Liver (tissue), 9 donors: Measurements from ENCODE around the gene SFT2D1. TPM values are rescaled to one million over a fixed set of nuclear protein-coding genes. Genes with fewer than 3 reads are reported as not detected.

Experiments used
- DNase-seq: peaks from one replicate; pipeline ENCODE4 v3.0.0-alpha.2; 2017; ENCODE audit warnings: low spot score
- H3K27ac ChIP-seq, 2 donors: one replicate each; pipeline ENCODE4 v1.7.0; 2013; ENCODE audit warnings: inconsistent platforms in 2 of 2, low read length in 2 of 2, control low read depth in 1 of 2, low read depth in 1 of 2, mild to moderate bottlenecking in 1 of 2
- H3K27me3 ChIP-seq, 4 donors: one replicate each; pipeline versions ENCODE4 v1.6.1 to v1.7.0; 2013; ENCODE audit warnings: low read length in 3 of 4, inconsistent platforms in 1 of 4, mild to moderate bottlenecking in 1 of 4, moderate library complexity in 1 of 4; ENCODE audit not compliant: control insufficient read depth in 4 of 4, insufficient read depth in 4 of 4
- H3K36me3 ChIP-seq, 4 donors: one replicate each; pipeline versions ENCODE4 v1.6.1 to v1.7.0; 2013; ENCODE audit warnings: low read length in 3 of 4, mild to moderate bottlenecking in 3 of 4, low read depth in 1 of 4, moderate library complexity in 1 of 4; ENCODE audit not compliant: control insufficient read depth in 4 of 4, insufficient read depth in 3 of 4
- H3K4me1 ChIP-seq, 4 donors: one replicate each; pipeline versions ENCODE4 v1.6.1 to v1.7.0; 2013; ENCODE audit warnings: low read length in 3 of 4, mild to moderate bottlenecking in 3 of 4, moderate library complexity in 1 of 4; ENCODE audit not compliant: control insufficient read depth in 4 of 4, insufficient read depth in 4 of 4
- H3K4me3 ChIP-seq, 3 donors: one replicate each; pipeline versions ENCODE4 v1.6.1 to v1.7.0; 2013; ENCODE audit warnings: low read length in 3 of 3, control low read depth in 1 of 3, low read depth in 1 of 3, mild to moderate bottlenecking in 1 of 3
- H3K9ac ChIP-seq, 2 donors: one replicate each; pipeline ENCODE4 v1.7.0; 2013; ENCODE audit warnings: low read length in 2 of 2, mild to moderate bottlenecking in 2 of 2, moderate library complexity in 2 of 2, control low read depth in 1 of 2, low read depth in 1 of 2
- H3K9me3 ChIP-seq, 4 donors: one replicate each; pipeline versions ENCODE4 v1.6.1 to v1.7.0; 2013; ENCODE audit warnings: low read length in 3 of 4; ENCODE audit not compliant: control insufficient read depth in 4 of 4
- CTCF ChIP-seq: fragments of 150-350 bp; IDR thresholded peaks from 2 replicates; pipeline ENCODE4 v1.5.1; 2017; ENCODE audit warnings: improper control_type of control experiment, low read depth, low read length; ENCODE audit not compliant: missing input control
- EGR1 ChIP-seq, 2 donors: IDR thresholded peaks; 2 replicates each; pipeline ENCODE4 v1.6.1; 2016 to 2018; ENCODE audit warnings: antibody characterized with exemption in 2 of 2, low read depth in 2 of 2
- FOXA1 ChIP-seq: IDR thresholded peaks from 2 replicates; pipeline ENCODE4 v1.6.1; 2016; ENCODE audit warnings: antibody characterized with exemption
- FOXA2 ChIP-seq: IDR thresholded peaks from 2 replicates; pipeline ENCODE4 v1.6.1; 2016; ENCODE audit warnings: antibody characterized with exemption
- GABPA ChIP-seq, 2 donors: IDR thresholded peaks in 1 of 2; conservative IDR thresholded peaks in 1 of 2; 2 replicates each; pipeline ENCODE4 v1.6.1; 2016; ENCODE audit warnings: antibody characterized with exemption in 2 of 2, mild to moderate bottlenecking in 1 of 2, moderate library complexity in 1 of 2
- HNF4G ChIP-seq: IDR thresholded peaks from 2 replicates; pipeline ENCODE4 v1.6.1; 2016; ENCODE audit warnings: antibody characterized with exemption
- JUND ChIP-seq, 2 donors: IDR thresholded peaks; 2 replicates each; pipeline ENCODE4 v1.6.1; 2016; ENCODE audit warnings: antibody characterized with exemption in 2 of 2
- RAD21 ChIP-seq, 2 donors: IDR thresholded peaks; 2 replicates each; pipeline ENCODE4 v1.6.1; 2016; ENCODE audit warnings: antibody characterized with exemption in 2 of 2, mild to moderate bottlenecking in 2 of 2
- RXRA ChIP-seq, 2 donors: IDR thresholded peaks; 2 replicates each; pipeline ENCODE4 v1.6.1; 2017 to 2018; ENCODE audit warnings: antibody characterized with exemption in 2 of 2, mild to moderate bottlenecking in 1 of 2
- SP1 ChIP-seq: IDR thresholded peaks from 2 replicates; pipeline ENCODE4 v1.6.1; 2018; ENCODE audit warnings: antibody characterized with exemption, mild to moderate bottlenecking
- TAF1 ChIP-seq: conservative IDR thresholded peaks from 2 replicates; pipeline ENCODE4 v1.6.1; 2016; ENCODE audit warnings: antibody characterized with exemption, mild to moderate bottlenecking
- YY1 ChIP-seq: IDR thresholded peaks from 2 replicates; pipeline ENCODE4 v1.6.1; 2016; ENCODE audit warnings: antibody characterized with exemption, mild to moderate bottlenecking
- WGBS: extraction: QIAGEN DNeasy Blood & Tissue Kit; methylation state at CpG from one replicate; pipeline ENCODE4 v1.1.7; 2013; 5-methylcytosine and 5-hydroxymethylcytosine counted together
- polyA plus RNA-seq, 2 donors: library from polyadenylated mRNA; stranded (reverse) in 1 of 2; unstranded in 1 of 2; fragments of 200-250 nt in 1 of 2; fragments of >200 nt in 1 of 2; fragmentation: Nextera tagmentation in 1 of 2; extraction: Ambion mirVana in 1 of 2; gene quantifications; one replicate each; pipeline versions ENCODE4 v1.2.1 to v1.2.3, GENCODE V29; 2013 to 2015
- total RNA-seq, 2 donors: library from RNA; depleted of rRNA; stranded (reverse); fragments of >200 nt; gene quantifications; one replicate each; pipeline ENCODE4 v1.2.3, GENCODE V29; 2014
- TF ChIP-seq, protein P1 (sequence below): IDR thresholded peaks from 2 replicates; pipeline ENCODE4 v1.6.1; 2016; ENCODE audit warnings: antibody characterized with exemption
- TF ChIP-seq, protein P2 (sequence below): IDR thresholded peaks from 2 replicates; pipeline ENCODE4 v1.6.1; 2016; ENCODE audit warnings: antibody characterized with exemption
- TF ChIP-seq, protein P3 (sequence below): IDR thresholded peaks from 2 replicates; pipeline ENCODE4 v1.6.1; 2016; ENCODE audit warnings: antibody characterized with exemption
- TF ChIP-seq, protein P4 (sequence below): IDR thresholded peaks from 2 replicates; pipeline ENCODE4 v1.6.1; 2016; ENCODE audit warnings: antibody characterized with exemption, mild to moderate bottlenecking
- donor health status: healthy.
- donor health status: healthy.
- donor health status: healthy.
- donor health status: healthy.
- donor health status: healthy.

The SFT2D1 gene
- total and polyA plus RNA-seq, 4 donors = 9.5 to 16.6 (median 15.2) TPM

DNA sequence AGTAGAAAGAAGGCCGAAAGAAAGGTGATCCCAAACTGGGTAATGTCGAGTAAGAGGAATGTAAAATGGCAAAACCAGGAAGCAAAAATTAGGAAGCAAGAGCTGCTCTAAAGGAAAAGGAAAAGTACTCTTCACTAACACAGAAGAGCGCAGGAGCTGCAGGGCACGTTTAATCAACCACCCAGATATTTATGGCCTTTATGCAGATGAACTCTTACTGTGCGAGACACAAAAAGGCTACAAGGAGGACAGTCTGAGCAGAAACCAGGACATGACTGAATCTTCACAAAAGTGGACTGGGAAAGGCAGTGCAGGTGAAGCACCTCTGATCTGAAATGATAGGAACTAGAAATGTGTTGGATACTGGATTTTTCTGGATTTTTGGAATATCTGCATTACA lies 18.9 kb downstream of the SFT2D1 start (continued):
- TF ChIP-seq, protein P1, sequence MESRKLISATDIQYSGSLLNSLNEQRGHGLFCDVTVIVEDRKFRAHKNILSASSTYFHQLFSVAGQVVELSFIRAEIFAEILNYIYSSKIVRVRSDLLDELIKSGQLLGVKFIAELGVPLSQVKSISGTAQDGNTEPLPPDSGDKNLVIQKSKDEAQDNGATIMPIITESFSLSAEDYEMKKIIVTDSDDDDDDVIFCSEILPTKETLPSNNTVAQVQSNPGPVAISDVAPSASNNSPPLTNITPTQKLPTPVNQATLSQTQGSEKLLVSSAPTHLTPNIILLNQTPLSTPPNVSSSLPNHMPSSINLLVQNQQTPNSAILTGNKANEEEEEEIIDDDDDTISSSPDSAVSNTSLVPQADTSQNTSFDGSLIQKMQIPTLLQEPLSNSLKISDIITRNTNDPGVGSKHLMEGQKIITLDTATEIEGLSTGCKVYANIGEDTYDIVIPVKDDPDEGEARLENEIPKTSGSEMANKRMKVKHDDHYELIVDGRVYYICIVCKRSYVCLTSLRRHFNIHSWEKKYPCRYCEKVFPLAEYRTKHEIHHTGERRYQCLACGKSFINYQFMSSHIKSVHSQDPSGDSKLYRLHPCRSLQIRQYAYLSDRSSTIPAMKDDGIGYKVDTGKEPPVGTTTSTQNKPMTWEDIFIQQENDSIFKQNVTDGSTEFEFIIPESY = no peak
- TF ChIP-seq SP1 (no peak), HNF4G (no peak), FOXA2 (no peak), RXRA (IDR thresholded peaks at IDR 0.05) (no peak), FOXA1 (no peak), TAF1 (no peak), EGR1 (IDR thresholded peaks at IDR 0.05; ENCODE audit: low read depth in 2 of 2) (no peak), RAD21 (IDR thresholded peaks at IDR 0.05) (no peak), GABPA (IDR thresholded peaks at IDR 0.05 in 1 of 2, conservative IDR thresholded peaks at IDR 0.05 in 1 of 2) (no peak)
- TF ChIP-seq, protein P2, sequence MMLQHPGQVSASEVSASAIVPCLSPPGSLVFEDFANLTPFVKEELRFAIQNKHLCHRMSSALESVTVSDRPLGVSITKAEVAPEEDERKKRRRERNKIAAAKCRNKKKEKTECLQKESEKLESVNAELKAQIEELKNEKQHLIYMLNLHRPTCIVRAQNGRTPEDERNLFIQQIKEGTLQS = no peak

GRCh38 chr6:166318649-166319600 lies 23.4 kb downstream of the SFT2D1 start:
- H3K27me3 ChIP-seq = no peaks in the 10 kb centered on the region
- no peaks in the 10 kb centered on the region for H3K4me1 ChIP-seq
- no peak overlapping the region for H3K9ac ChIP-seq
- no peak overlapping the region for H3K4me3 ChIP-seq
- WGBS = 91% methylated on average over 18 of the region's 18 CpGs
- H3K9me3 ChIP-seq = no peaks in the 10 kb centered on the region
- no peak overlapping the region for H3K27ac ChIP-seq
- no peak for DNase-seq
- peaks cover 4 to 17% (median 13%) of the 10 kb centered on the region in 4 donors for H3K36me3 ChIP-seq
- TF ChIP-seq RAD21 (IDR thresholded peaks at IDR 0.05) (no peak), FOXA1 (no peak), CTCF (no peak), YY1 (no peak), EGR1 (IDR thresholded peaks at IDR 0.05; ENCODE audit: low read depth in 2 of 2) (no peak), TAF1 (no peak), JUND (IDR thresholded peaks at IDR 0.05) (no peak), FOXA2 (no peak), RXRA (IDR thresholded peaks at IDR 0.05) (no peak), HNF4G (no peak)
- TF ChIP-seq, protein P3, sequence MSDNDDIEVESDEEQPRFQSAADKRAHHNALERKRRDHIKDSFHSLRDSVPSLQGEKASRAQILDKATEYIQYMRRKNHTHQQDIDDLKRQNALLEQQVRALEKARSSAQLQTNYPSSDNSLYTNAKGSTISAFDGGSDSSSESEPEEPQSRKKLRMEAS = no peak
- TF ChIP-seq, protein P1 = no peak
- TF ChIP-seq, protein P2 = no peak
- TF ChIP-seq, protein P4, sequence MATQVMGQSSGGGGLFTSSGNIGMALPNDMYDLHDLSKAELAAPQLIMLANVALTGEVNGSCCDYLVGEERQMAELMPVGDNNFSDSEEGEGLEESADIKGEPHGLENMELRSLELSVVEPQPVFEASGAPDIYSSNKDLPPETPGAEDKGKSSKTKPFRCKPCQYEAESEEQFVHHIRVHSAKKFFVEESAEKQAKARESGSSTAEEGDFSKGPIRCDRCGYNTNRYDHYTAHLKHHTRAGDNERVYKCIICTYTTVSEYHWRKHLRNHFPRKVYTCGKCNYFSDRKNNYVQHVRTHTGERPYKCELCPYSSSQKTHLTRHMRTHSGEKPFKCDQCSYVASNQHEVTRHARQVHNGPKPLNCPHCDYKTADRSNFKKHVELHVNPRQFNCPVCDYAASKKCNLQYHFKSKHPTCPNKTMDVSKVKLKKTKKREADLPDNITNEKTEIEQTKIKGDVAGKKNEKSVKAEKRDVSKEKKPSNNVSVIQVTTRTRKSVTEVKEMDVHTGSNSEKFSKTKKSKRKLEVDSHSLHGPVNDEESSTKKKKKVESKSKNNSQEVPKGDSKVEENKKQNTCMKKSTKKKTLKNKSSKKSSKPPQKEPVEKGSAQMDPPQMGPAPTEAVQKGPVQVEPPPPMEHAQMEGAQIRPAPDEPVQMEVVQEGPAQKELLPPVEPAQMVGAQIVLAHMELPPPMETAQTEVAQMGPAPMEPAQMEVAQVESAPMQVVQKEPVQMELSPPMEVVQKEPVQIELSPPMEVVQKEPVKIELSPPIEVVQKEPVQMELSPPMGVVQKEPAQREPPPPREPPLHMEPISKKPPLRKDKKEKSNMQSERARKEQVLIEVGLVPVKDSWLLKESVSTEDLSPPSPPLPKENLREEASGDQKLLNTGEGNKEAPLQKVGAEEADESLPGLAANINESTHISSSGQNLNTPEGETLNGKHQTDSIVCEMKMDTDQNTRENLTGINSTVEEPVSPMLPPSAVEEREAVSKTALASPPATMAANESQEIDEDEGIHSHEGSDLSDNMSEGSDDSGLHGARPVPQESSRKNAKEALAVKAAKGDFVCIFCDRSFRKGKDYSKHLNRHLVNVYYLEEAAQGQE = no peak
